ENCODE results near the gene POLR1E. TPM values are rescaled to one million over a fixed set of nuclear protein-coding genes. Genes with fewer than 3 reads are reported as not detected.

The POLR1E gene
- total RNA-seq, 1 donor from 2014 or later, result 38.6 TPM

DNA sequence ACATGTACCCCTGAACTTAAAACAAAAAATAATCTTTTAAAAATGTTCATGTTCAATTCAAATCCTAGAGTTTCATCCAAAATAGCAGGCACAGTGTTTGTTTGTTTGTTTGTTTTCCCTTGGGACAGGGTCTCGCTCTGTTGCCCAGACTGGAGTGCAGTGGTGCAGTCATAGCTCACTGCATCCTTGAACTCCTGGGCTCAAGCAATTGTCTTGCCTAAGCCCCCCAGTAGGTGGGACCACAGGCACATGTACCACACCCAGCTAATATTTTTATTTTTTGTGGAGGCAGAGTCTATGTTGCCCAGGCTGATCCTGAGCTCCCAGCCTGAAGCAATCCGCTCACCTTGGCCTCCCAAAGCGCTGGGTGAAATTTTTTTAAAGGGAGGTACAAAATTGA lies 5.0 kb upstream of the POLR1E start:
- DNase-seq (ENCODE audit: low spot score), result no peak
- peaks cover 3% of the 10 kb centered on the region for H3K27me3 Mint-ChIP-seq (ENCODE audit: insufficient read depth, low read depth)

DNA sequence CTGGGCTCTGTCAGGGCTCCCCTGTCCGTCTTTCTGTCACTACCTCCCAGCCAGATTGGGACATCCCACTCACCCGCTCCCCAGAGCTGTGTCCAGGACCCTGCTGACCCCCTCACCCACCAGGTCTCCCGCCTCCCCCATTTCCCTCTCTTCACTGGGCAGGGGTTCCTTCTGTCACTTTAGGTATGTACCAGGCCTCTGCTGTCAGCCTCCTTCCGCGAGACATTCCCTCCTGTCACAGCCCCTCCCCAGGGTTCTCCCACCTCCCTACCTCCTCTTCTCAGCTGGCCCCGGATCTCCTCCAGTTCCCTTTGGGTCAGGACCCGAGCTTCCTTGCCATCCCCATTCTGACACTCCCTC lies 488 bp downstream of the POLR1E start:
- peaks cover 11% of the 10 kb centered on the region for H4K20me1 ChIP-seq (ENCODE audit: low read depth)
- peaks cover 22% of the 10 kb centered on the region for H3K79me2 ChIP-seq (ENCODE audit: low read depth)
- no peaks in the 10 kb centered on the region for H3K36me3 ChIP-seq
- H3K27me3 Mint-ChIP-seq (ENCODE audit: insufficient read depth, low read depth), result peaks cover 3% of the 10 kb centered on the region
- no peak for DNase-seq (ENCODE audit: low spot score)
- H3K27ac Mint-ChIP-seq, result peak overlapping the region; percentile 82
- peaks cover 11% of the 10 kb centered on the region for H3K4me1 ChIP-seq
- H3K9me3 ChIP-seq (ENCODE audit: low read depth), result no peaks in the 10 kb centered on the region
- no peaks in the 10 kb centered on the region for H3K27me3 ChIP-seq
- H2AFZ ChIP-seq (replicated peaks), result peak overlapping the region; percentile 90
- H3F3A ChIP-seq (ENCODE audit: low read depth), result peaks cover 5% of the 10 kb centered on the region
- no peak for TF ChIP-seq EZH2phosphoT487 (IDR thresholded peaks at IDR 0.05)
- TF ChIP-seq CTCF (IDR thresholded peaks at IDR 0.05), result no peak
- TF ChIP-seq EZH2 (IDR thresholded peaks at IDR 0.05), result no peak
- H3K4me2 ChIP-seq, result peak overlapping the region; percentile 96
- no peaks in the 10 kb centered on the region for H3K9me3 Mint-ChIP-seq
- peak overlapping the region; percentile 79 for H3K4me3 ChIP-seq
- H3K4me3 Mint-ChIP-seq, result peak overlapping the region; percentile 92
- H3K4me1 Mint-ChIP-seq, result peaks cover 29% of the 10 kb centered on the region
- H3K9ac ChIP-seq, result peak overlapping the region; percentile 59
- no peak overlapping the region for H3K27ac ChIP-seq
- peaks cover 16% of the 10 kb centered on the region for H3K36me3 Mint-ChIP-seq

More for the DNA sequence above, 5.0 kb upstream of the POLR1E start:
- H3K9me3 ChIP-seq (ENCODE audit: low read depth), result no peaks in the 10 kb centered on the region
- no peak overlapping the region for H3K4me2 ChIP-seq
- no peak overlapping the region for H3K4me3 ChIP-seq
- Mint-ChIP-seq H3K4me1 (peaks cover 12% of the 10 kb centered on the region), H3K27ac (no peak overlapping the region), H3K9me3 (peaks cover 3% of the 10 kb centered on the region), H3K36me3 (no peaks in the 10 kb centered on the region), H3K4me3 (no peak overlapping the region)
- no peaks in the 10 kb centered on the region for H3K4me1 ChIP-seq
- TF ChIP-seq EZH2 (IDR thresholded peaks at IDR 0.05), result no peak
- no peak overlapping the region for H3K9ac ChIP-seq
- H3K36me3 ChIP-seq, result no peaks in the 10 kb centered on the region
- no peak overlapping the region for H2AFZ ChIP-seq (replicated peaks)
- H3F3A ChIP-seq (ENCODE audit: low read depth), result peaks cover 5% of the 10 kb centered on the region
- no peaks in the 10 kb centered on the region for H3K79me2 ChIP-seq (ENCODE audit: low read depth)
- H3K27me3 ChIP-seq, result no peaks in the 10 kb centered on the region
- H4K20me1 ChIP-seq (ENCODE audit: low read depth), result no peaks in the 10 kb centered on the region
- no peak overlapping the region for H3K27ac ChIP-seq

- Histone ChIP-seq H3K27me3 (no peaks in the 10 kb centered on the region), H3K9ac (peak overlapping the region; percentile 59), H3K36me3 (no peaks in the 10 kb centered on the region), H3K27ac (no peak overlapping the region), H3K4me1 (peaks cover 11% of the 10 kb centered on the region), H3K4me3 (peak overlapping the region; percentile 79), H3K79me2 (ENCODE audit: low read depth) (peaks cover 22% of the 10 kb centered on the region), H4K20me1 (ENCODE audit: low read depth) (peaks cover 11% of the 10 kb centered on the region), H3K4me2 (peak overlapping the region; percentile 96), H3F3A (ENCODE audit: low read depth) (no peaks in the 10 kb centered on the region), H2AFZ (replicated peaks) (no peak overlapping the region), H3K9me3 (ENCODE audit: low read depth) (no peaks in the 10 kb centered on the region)
- H3K36me3 Mint-ChIP-seq, result peaks cover 19% of the 10 kb centered on the region
- DNase-seq (ENCODE audit: low spot score), result no peak
- peaks cover 3% of the 10 kb centered on the region for H3K27me3 Mint-ChIP-seq (ENCODE audit: insufficient read depth, low read depth)
- TF ChIP-seq EZH2phosphoT487 (IDR thresholded peaks at IDR 0.05) (no peak), CTCF (IDR thresholded peaks at IDR 0.05) (no peak), EZH2 (IDR thresholded peaks at IDR 0.05) (no peak)
- H3K4me3 Mint-ChIP-seq, result peak overlapping the region; percentile 92
- peaks cover 27% of the 10 kb centered on the region for H3K4me1 Mint-ChIP-seq
- H3K9me3 Mint-ChIP-seq, result no peaks in the 10 kb centered on the region
- H3K27ac Mint-ChIP-seq, result peak overlapping the region; percentile 82
Measured at GRCh38 chr9:37486616-37487548, 1.1 kb downstream of the POLR1E start.

GRCh38 chr9:37491939-37492338 lies 6.2 kb downstream of the POLR1E start:
- H3K4me2 ChIP-seq, result no peak overlapping the region
- no peak for TF ChIP-seq EZH2phosphoT487 (IDR thresholded peaks at IDR 0.05)
- Mint-ChIP-seq H3K4me3 (no peak overlapping the region), H3K36me3 (peaks cover 39% of the 10 kb centered on the region), H3K4me1 (peaks cover 8% of the 10 kb centered on the region), H3K27ac (no peak overlapping the region), H3K27me3 (ENCODE audit: insufficient read depth, low read depth) (no peaks in the 10 kb centered on the region), H3K9me3 (no peaks in the 10 kb centered on the region)
- no peaks in the 10 kb centered on the region for H3F3A ChIP-seq (ENCODE audit: low read depth)
- no peak overlapping the region for H3K9ac ChIP-seq
- peaks cover 11% of the 10 kb centered on the region for H3K79me2 ChIP-seq (ENCODE audit: low read depth)
- H4K20me1 ChIP-seq (ENCODE audit: low read depth), result peaks cover 2% of the 10 kb centered on the region
- no peaks in the 10 kb centered on the region for H3K36me3 ChIP-seq
- H3K27ac ChIP-seq, result no peak overlapping the region
- H3K9me3 ChIP-seq (ENCODE audit: low read depth), result no peaks in the 10 kb centered on the region
- H3K4me1 ChIP-seq, result peaks cover 5% of the 10 kb centered on the region
- no peak overlapping the region for H2AFZ ChIP-seq (replicated peaks)
- no peak overlapping the region for H3K4me3 ChIP-seq
- DNase-seq (ENCODE audit: low spot score), result no peak
- no peaks in the 10 kb centered on the region for H3K27me3 ChIP-seq
